Colonic mucosa (tissue), 4 donors: ENCODE measurements around the gene NUPR2. TPM values are rescaled to one million over a fixed set of nuclear protein-coding genes. Genes with fewer than 3 reads are reported as not detected.
"Not testable (repeated sequence)": the region's sequence is repeated elsewhere in the genome, so short reads cannot be mapped to it uniquely, and the experiment has no call there.

Experiments
- DNase-seq: peaks from one replicate; pipeline ENCODE4 v3.0.0-alpha.2; 2020
- H3K27ac ChIP-seq: fragments of 200-600 bp; one replicate; pipeline ENCODE4 v1.8.0; 2021
- H3K27me3 ChIP-seq: fragments of 200-600 bp; one replicate; pipeline ENCODE4 v1.8.0; 2021
- H3K36me3 ChIP-seq: fragments of 200-600 bp; one replicate; pipeline ENCODE4 v1.8.0; 2021
- H3K4me1 ChIP-seq: fragments of 200-600 bp; one replicate; pipeline ENCODE4 v1.8.0; 2021; ENCODE audit warnings: mild to moderate bottlenecking
- H3K4me3 ChIP-seq: fragments of 200-600 bp; one replicate; pipeline ENCODE4 v1.8.0; 2021
- H3K9ac ChIP-seq, 2 donors: one replicate each; pipeline ENCODE4 v1.7.0; 2013; ENCODE audit warnings: control low read depth in 2 of 2, low read depth in 2 of 2, low read length in 2 of 2
- H3K9me3 ChIP-seq: fragments of 200-600 bp; one replicate; pipeline ENCODE4 v1.8.0; 2021
- intact Hi-C: fragments of 100-400 bp; cut with DNase I; formaldehyde crosslinking; loops from one replicate; pipeline ENCODE4 v1.14.1; 2022
- total RNA-seq, 2 donors: library from RNA; stranded (reverse); fragmentation: NEBNext Ultra II Directional in 1 of 2; extraction: Animal tissue kit (Norgen Biotek cat#: 25700) in 1 of 2; gene quantifications; one replicate each; pipeline ENCODE4 v1.2.1, GENCODE V29; 2021
- TF ChIP-seq, protein P1 (sequence below): fragments of 200-600 bp; IDR thresholded peaks from one replicate; pipeline ENCODE4 v1.8.0; 2022; ENCODE audit warnings: antibody characterized with exemption, mild to moderate bottlenecking
- donor health status: healthy.
- donor health status: DM: no; HTN: no; CAD: no.
- donor health status: DM: no; HTN: no; CAD: no.

NUPR2 gene
- total RNA-seq, 2 donors from 2014 or later = 1.3 to 2.5 TPM

DNA sequence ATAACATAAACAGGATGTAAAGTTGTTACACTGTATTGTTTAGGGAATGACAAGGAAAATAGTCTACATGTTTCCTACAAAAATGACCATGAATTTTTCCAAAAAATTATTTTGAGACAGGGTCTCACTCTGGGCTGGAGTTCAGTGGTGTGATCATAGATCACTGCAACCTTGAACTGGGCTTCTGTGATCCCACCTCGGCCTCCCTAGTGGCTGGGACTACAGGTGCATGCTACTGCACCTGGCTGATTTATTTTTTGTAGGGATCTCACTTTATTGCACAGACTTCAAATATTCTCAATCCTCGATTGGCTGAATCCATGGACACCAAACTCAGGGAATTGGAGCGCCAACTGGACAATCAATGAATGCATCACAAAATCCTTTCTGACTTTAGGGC lies 16.6 kb downstream of the NUPR2 start:
- Histone ChIP-seq H3K27ac (no peak overlapping the region), H3K4me1 (no peaks in the 10 kb centered on the region), H3K36me3 (peaks cover 21% of the 10 kb centered on the region), H3K27me3 (no peaks in the 10 kb centered on the region), H3K9ac (no peak overlapping the region), H3K4me3 (no peak overlapping the region), H3K9me3 (no peaks in the 10 kb centered on the region)
- DNase-seq = no peak
- intact Hi-C loops = no loop called here
- TF ChIP-seq, protein P1, sequence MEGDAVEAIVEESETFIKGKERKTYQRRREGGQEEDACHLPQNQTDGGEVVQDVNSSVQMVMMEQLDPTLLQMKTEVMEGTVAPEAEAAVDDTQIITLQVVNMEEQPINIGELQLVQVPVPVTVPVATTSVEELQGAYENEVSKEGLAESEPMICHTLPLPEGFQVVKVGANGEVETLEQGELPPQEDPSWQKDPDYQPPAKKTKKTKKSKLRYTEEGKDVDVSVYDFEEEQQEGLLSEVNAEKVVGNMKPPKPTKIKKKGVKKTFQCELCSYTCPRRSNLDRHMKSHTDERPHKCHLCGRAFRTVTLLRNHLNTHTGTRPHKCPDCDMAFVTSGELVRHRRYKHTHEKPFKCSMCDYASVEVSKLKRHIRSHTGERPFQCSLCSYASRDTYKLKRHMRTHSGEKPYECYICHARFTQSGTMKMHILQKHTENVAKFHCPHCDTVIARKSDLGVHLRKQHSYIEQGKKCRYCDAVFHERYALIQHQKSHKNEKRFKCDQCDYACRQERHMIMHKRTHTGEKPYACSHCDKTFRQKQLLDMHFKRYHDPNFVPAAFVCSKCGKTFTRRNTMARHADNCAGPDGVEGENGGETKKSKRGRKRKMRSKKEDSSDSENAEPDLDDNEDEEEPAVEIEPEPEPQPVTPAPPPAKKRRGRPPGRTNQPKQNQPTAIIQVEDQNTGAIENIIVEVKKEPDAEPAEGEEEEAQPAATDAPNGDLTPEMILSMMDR = no peak

DNA sequence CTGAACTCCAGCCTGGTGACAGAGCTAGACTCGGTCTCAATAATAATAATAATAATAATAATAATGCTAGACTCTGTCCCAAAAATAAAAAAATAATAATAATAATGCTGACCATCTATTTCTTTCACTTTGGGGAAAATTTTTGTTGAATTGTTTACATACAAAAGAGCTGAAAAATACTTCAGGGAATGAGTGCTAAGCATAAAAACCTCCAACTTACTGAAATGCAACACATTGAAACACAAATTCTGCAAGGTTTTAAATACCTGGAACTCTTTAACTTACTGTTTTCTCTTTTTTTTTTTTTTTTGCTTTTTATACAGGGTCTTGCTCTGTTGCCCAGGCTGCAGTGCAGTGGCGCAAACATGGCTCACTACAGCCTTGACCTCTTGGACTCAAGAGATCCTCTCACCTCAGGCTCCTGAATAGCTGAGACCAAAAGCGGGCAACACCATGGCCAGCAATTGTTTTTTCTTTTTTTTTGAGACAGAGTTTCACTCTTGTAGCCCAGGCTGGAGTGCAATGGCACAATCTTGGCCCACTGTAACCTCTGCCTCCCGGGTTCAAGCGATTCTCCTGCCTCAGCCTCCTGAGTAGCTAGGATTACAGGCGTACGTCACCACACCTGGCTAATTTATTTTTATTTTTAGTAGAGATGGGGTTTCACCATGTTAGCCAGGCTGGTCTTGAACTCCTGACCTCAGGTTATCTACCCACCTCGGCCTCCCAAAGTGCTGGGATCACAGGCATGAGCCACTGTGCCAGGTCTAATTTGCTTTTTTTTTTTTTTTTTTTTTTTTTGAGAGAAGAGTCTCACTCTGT lies 17.8 kb downstream of the NUPR2 start:
- H3K4me1 ChIP-seq, H3K27me3 ChIP-seq, H3K9me3 ChIP-seq, H3K27ac ChIP-seq, DNase-seq, H3K9ac ChIP-seq, intact Hi-C loops, H3K4me3 ChIP-seq: not testable (repeated sequence)
- H3K36me3 ChIP-seq = peaks cover 17% of the 10 kb centered on the region

DNA sequence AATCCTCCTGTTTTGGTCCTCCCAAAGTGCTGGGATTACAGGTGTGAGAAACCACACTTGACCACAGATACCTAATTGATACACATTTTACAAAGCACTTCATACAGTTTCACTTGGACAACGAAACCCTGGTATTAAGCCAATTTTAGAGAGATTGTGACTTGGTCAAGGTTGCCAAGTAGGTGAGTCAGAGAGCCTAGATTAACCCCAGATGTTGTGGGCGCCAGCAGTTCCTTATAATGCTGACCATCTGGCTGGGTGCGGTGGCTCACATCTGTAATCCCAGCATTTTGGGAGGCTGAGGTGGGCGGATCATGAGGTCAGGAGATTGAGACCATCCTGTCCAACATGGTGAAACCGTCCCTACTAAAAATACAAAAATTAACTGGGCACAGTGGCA lies 18.5 kb downstream of the NUPR2 start:
- H3K4me3 ChIP-seq = no peak overlapping the region

DNA sequence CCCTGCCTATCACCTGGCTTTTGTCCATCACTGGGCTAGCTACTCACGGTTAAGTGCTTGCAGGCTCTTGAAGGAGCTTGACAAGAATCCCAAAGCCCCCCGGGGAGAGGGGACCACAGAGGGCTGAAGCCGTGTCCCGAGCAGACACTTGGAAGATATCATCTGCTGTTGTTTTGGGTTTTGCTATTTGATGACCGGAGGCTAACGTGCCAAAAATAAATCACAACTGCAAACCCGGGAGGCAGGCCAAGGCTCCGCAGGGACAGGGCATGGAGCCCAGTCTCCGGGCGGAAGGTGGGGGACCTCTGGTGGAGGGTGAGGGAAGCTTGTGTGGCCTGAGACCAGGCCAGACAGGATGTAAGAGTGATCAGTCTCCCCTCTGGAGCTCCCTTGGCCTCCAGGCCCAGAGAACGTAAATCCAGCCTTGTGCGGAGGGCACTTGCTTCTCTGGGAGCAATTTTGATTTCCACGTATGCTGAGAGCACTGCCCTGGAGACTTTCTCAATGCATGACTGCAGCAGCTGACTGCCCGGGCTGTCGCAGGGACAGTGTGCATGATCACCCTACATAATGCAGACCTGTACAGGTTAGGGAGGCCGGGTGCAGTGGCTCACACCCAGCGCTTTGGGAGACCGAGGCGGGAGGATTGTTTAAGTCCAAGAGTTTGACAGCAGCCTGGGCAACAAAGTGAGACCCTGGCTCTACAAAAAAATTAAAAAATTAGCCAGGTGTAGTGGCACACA lies 23.3 kb downstream of the NUPR2 start, which contains the start of gene PHKG1:
Gene PHKG1, minus strand, starts transcription at position 164 of the 743 bp plus-strand sequence. CDS start 4,011 bp downstream, outside the sequence.
- peak; percentile 61 for DNase-seq
- TF ChIP-seq, protein P1 = peak; percentile 21
- Histone ChIP-seq H3K27me3 (no peaks in the 10 kb centered on the region), H3K4me3 (no peak within 1 kb of the TSS), H3K27ac (no peak within 1 kb of the TSS), H3K9me3 (no peaks in the 10 kb centered on the region), H3K4me1 (no peaks in the 10 kb centered on the region), H3K36me3 (no peaks in the 10 kb centered on the region), H3K9ac (no peak within 1 kb of the TSS)
- intact Hi-C loops = no loop called here

More for the DNA sequence above, 18.5 kb downstream of the NUPR2 start:
- TF ChIP-seq, protein P1 = no peak
- H3K27ac ChIP-seq = no peak overlapping the region
- H3K9me3 ChIP-seq = no peaks in the 10 kb centered on the region
- H3K9ac ChIP-seq = no peak overlapping the region
- H3K36me3 ChIP-seq = peaks cover 16% of the 10 kb centered on the region
- intact Hi-C loops = no loop called here
- no peaks in the 10 kb centered on the region for H3K4me1 ChIP-seq
- no peak for DNase-seq
- H3K27me3 ChIP-seq = no peaks in the 10 kb centered on the region

DNA sequence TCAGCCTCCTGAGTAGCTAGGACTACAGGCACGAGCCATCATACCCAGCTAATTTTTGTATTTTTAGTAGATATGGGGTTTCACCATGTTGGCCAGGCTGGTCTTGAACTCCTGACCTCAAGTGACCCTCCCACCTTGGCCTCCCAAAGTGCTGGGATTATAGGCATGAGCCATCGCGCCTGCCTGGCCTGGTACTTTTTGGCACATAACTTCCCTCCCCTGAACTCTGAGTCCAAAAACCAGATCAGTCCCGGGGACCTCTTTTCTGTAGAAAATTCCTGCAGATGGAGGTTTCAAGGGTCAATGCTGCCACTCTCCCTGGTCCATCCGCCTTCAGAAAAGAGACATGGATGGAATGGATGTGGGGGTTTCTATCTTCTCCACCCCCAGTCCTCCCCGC lies 23.8 kb downstream of the NUPR2 start:
- H3K4me3 ChIP-seq, H3K4me1 ChIP-seq, H3K27ac ChIP-seq, DNase-seq, H3K36me3 ChIP-seq, H3K27me3 ChIP-seq, H3K9me3 ChIP-seq, H3K9ac ChIP-seq, intact Hi-C loops: not testable (repeated sequence)

DNA sequence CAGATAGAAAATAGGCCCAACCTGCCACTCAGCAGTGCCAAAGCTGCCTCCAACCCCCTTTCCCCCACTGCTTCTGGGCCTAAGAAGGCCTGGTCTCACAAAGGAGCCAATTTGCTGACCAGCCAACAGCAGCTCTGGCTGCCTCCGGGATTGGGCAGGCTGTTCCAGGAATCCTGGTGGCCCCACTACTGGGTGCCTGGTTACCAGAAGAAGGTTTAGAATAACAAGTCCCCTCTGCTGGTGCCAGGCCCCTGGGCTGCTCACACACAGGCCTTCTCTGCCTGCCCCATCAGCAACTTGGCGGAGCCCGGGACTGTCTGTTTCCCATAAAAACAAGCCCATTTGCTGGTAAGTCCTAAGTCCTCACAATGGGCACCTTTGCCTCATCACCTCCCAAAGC lies 24.6 kb downstream of the NUPR2 start:
- Histone ChIP-seq H3K36me3 (no peaks in the 10 kb centered on the region), H3K4me3 (no peak overlapping the region), H3K9ac (no peak overlapping the region), H3K27me3 (no peaks in the 10 kb centered on the region), H3K4me1 (no peaks in the 10 kb centered on the region), H3K9me3 (no peaks in the 10 kb centered on the region), H3K27ac (no peak overlapping the region)
- intact Hi-C loops = no loop called here
- TF ChIP-seq, protein P1 = no peak
- DNase-seq = no peak
